HG03354 (cell line): ENCODE measurements around the gene ITGA4.

Experiments used
- ATAC-seq: cut with Tn5 transposase; IDR thresholded peaks from one replicate; pipeline ENCODE4 v1.9.1; 2021; ENCODE audit warnings: mild to moderate bottlenecking; ENCODE audit not compliant: unreplicated experiment, poor library complexity, severe bottlenecking

ITGA4 gene

DNA sequence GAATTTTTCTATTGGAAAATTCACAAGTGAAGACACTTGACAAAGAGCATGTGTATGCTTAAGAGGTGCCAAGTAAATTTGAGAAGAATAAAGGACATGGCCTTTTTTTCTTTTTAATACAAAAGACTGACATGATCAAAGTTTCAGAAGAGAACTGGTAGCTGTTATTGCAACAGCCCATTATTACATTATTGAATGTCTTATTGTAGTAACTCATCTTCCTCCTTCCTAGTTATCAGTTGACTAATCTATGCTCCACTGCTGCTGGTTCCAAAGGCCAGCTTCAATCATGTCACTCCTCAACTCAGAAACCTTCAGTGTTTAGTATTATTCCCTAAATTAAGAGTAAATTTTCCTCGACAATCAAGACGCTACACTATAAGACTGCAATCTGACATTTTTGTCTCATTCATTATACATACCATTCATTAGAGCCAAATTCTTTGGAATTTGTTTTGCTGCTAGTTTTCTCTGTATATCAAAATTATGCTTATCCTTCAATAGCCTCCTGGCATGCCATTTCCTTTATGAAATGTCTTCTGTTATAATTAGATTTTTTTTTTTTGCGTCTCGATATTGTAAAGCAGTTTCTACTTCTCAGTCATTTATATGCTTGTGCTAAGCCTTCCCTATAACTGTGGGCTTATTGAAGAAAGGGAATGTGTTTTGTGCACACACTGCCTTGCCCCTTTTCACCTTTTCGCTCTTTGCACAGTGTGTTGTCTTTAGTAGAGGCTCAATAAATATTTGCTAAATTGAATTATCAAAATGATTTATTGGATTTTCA lies 27.9 kb downstream of the ITGA4 start:
- no peak for ATAC-seq

DNA sequence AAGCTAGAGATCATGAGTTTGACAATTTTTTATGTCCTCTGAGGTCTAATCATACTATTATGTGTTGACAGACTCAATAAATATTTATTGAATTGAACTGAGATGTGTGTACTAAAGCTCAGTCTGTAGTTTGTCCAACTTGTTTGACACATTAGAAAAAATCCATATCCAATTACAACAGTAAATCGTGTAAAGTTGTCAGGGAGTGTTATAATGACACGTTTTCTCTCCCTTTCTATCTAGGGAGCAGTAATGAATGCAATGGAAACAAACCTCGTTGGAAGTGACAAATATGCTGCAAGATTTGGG lies 28.4 kb downstream of the ITGA4 start:
- no peak for ATAC-seq

DNA sequence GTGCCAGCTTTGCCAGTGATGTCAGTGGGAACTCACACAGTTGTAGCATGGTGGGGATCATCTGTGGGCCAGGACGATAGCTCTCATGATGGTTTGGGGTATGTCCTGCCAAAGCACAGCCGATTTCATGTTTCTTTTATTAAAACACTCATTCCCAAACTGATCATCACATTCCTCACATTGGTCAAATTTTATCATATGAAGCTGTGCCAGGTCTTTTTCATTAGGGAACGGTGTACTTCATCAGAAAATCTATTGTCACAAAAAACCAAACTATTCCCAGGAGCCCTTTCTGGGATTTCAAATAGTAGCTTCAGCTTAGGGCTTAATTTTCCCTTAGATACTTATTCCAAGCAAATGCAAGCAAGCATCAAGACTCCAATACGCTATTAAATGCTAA lies 42.0 kb downstream of the ITGA4 start:
- no peak for ATAC-seq

DNA sequence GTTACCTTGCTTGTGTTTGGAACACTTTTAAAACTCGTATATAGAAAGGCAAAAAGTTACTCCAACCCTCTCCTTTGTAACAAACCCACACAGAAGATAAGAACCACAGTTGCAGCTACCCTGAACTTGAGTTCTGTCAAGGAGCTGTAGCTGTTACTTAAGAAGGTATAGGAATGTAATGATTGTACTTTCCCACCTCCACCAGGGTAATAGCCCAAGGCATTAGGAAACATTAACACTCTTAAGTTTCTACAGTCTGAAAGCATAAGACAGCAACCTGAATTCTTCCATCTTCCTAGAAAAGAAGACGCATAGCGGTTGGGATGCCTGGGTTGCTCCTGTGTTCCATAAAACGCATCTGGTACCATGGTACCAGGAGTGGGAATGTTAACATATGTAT lies 43.0 kb downstream of the ITGA4 start:
- no peak for ATAC-seq

DNA sequence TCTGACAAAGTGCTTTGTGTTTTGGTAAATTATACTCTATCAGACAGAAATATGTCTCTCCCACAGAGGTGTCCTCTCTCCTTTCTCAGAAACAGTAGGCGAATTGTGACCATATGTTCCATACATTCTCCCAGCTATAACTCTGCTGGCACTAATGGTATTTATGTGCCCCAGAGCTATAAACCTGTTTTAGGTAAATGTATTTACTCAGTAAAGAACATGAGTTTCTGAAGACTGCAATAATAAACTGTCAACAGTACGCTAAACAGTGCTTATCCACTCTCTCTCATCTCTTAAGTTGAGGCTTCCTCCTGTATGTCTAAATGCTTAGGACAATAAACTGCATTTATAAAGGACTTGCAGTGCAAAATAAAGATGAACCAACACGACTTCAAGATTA lies 58.5 kb downstream of the ITGA4 start:
- no peak for ATAC-seq

DNA sequence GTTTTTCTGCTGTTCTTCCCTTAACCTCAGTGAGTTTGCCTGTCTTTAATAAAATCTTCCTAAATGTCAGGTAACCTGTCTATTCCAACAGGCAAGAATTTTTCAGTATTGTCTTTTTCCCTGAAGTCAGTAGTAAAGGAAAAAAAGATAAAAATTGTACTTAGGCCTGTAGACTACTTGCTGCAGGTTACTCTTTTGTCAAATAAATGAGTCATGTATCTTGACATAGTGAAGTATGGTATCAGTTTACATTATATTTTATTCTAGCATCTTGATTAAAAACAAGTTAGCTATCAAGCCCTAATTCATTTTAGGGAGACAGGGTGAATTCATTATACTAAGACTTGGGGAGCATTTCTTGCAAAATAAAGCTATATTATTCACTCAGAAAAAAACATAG lies 59.8 kb downstream of the ITGA4 start:
- ATAC-seq: no peak

DNA sequence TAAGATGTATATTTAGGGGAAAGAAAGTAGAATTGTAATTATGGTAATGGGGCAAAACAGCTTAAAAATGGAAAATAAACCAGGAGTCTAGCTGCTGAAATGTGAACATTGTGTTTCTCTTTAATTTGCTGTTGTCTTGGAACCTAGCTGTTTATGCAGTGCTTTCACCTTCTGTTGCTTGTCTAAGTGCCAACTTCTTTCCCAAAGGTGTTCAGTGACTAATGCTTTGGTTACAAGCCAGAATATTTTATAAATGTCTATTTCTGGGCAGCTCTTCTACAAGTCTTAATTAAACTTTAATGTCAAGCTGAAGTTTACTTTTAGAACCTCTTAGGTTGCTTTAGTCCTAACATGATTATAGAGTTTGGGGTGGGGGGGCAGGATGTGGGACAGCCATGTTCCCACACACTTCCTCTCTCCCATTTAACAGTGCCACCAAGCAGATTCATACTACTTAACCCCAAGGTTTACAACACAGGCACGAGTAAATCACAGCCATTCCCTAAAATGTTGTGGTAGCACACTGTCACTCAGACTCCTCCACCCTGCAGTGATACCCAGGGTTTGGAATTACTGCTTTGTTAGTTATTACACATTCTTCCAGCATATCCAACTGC lies 60.6 kb downstream of the ITGA4 start:
- no peak for ATAC-seq

DNA sequence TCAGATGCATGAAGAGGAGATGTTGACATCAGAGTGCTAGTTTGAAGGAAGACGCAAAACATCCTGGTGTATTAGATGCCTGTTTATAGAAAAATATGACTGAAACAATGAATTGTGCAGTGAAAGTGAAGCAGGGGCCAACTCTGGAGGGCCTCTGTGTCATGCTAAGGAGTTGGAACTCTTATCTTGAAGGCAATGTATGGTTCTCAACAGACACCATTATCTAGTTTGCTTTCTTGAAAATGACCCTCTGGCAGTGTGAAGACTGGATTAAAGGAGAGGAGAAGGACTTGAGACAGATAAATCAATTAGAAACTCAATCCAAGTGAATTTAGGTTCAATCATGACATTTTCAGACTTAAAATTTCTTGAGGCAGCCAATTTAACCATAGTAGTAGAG lies 63.1 kb downstream of the ITGA4 start:
- ATAC-seq: no peak

DNA sequence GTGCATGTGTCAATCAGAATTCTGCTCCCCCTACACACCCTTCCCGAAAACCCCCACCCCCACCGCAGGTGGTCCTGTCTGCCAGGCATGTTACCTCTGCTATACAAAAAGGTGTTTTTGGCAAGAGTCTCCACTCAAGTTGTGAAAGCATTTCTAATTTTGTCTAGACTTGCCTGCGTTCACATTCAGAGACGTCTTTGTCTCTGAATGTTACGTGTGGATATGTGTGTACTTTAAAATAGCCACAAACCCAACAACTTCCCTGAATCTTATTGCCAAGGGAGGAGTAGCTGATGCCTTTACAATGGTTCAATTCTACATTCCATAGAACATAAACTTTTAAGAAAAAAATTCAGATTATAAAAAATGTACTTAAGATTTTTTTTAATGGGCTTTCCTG lies 66.6 kb downstream of the ITGA4 start:
- no peak for ATAC-seq

DNA sequence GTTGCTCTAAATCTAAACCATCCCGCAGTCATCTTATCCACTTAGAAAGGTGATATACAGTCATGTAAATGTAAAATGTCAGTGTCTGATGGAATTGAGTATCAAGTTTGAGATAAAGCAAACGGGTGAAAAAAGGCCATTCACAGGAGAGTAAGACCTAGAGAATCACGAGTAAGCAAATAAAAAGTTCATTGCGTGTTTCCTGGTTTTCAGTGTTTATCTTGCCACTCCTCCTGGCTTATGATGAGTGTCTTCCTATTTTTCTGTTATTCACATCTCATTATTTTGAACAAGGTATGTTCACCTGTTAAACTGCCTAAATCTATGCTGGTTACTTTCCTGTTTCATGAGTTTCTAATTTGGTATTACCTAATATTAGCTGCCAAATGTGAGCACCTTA lies 68.8 kb downstream of the ITGA4 start:
- ATAC-seq: no peak

DNA sequence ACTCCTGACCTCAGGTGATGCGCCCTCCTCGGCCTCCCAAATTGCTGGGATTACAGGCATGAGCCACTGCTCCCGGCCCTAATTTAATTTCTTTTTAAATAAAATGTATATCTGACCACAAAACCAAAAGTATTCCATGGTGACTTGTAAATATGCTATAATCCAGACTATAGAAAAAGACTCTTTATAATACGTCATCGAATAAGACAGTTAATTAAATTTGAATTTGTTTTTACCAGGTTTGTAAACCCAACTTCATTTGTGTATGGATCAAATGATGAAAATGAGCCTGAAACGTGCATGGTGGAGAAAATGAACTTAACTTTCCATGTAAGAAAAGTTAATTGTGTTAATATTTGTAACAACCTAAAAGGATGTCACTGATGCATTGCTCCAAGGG lies 69.9 kb downstream of the ITGA4 start:
- no peak for ATAC-seq

DNA sequence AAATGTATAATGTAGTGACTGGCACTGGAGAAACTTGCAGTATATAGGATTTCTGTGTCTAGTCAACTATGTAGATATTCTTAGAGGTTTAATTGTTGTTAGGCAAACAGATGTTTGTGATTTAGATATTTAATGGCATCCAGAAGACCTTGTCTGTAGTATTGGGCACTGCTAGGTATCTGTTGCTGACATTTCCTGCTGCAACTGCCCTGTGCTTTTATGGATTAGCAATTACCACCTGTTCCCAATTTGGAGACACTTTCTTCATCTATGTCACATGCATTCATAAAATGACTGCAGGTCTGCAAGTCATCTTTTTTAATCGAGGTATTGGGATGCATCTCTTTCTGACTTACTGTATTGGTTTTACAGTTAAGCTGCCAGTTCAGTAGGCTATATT lies 71.3 kb downstream of the ITGA4 start:
- ATAC-seq: no peak

DNA sequence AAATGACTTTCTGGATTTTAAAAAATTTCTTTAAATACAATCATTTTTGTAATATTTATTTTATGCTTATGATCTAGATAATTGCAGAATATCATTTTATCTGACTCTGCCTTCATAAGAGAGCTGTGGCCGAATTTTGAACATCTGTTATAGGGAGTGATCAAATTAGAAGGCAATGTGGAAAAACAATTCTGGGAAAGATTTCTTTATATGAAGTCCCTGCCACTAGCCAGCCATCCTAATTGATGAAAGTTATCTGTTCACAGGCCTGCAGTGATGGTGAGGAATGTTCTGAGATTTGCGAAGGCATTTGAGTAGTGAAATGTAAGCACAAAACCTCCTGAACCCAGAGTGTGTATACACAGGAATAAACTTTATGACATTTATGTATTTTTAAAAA lies 79.5 kb downstream of the ITGA4 start:
- ATAC-seq: no peak

DNA sequence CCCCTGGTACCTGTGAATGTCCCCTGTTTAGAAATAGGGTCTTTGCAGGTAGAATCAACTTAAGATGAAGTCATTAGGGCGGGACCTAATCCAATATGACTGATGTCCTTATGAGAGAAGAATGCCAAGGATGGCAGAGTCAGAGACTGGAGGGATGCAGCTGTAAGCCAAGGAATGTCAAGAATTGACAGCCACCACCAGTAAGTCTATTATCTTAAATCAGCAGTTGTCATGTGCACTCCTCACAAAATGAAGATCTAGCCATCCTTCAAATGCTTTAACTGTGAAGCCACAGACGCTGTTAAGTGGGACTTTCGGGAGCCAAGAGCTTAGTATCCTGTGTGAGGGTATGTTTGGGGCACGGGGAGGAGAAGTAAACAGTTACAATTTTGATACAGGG lies 83.2 kb downstream of the ITGA4 start:
- no peak for ATAC-seq

DNA sequence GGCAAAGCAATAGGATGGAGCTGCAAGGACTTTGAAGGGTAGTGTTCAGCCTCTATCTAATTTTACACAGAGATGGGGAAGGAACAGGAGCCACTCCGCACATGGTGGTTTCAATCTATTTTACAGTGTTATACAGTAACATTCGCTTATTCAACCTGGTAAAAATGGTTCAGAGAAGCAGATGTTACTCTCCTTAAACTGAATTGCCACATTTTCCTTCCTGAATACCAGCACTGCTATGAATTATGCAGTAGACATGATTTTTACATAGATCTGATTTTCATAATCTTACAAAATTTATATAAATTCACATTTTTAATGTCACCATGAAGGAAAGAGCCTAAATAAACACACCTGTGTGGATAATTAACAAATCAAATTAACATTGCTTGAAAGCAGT lies 85.0 kb downstream of the ITGA4 start:
- no peak for ATAC-seq

DNA sequence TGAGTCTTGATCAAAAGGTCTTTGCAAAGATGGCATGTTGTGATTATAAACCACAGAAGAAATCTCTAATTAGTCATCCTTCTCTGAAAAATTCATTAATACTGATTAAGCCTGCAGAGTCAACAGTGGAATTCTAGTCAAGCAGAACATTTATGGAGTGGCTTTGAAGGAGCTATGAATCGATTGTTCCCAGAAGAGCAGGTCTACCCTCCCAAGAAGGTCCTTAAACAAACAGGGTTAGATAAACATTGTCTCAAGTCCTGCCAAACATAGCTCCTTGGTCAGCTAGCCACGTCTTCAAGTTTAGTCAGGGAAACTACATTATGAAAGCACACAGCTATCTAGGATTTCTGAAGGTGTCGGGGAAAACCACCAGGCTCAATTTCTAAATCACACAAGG lies 88.9 kb downstream of the ITGA4 start:
- ATAC-seq: no peak

DNA sequence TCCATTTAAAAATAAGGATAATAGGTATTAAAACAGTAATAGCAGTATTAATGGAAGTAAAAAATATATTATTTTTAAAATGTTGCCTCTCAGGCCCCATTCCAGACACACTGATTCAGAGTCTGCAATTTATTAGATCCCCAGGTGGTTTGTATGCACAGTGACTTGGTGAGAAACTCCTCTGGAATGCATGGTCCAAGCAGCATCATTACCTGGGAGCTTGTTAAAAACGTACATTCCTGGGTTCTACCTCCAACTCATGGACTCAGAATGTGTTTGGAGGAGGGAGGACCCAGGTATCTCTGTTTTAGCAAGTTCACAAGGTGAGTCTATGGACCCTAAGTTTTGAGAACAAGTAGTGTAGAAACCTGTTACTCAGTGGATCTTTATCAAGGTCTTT lies 95.6 kb downstream of the ITGA4 start:
- no peak for ATAC-seq

DNA sequence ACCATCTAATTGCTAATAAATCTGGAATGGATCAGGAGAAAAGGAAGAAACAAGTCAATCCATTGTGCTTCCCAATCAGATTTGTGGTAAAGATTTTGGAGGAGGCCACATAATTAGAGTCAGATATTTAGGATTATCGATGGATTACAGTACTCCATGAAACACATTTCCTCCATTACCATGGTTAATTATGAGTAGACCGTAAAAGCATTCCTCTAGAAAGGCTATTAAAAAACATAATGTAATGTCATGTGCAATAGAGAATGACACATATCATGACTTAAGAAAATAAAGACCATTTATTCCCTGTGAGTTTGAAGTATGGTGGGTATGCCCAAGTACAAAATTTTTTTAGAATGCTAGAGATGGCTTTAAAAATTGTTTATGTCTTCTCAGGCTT lies 96.1 kb downstream of the ITGA4 start:
- no peak for ATAC-seq

DNA sequence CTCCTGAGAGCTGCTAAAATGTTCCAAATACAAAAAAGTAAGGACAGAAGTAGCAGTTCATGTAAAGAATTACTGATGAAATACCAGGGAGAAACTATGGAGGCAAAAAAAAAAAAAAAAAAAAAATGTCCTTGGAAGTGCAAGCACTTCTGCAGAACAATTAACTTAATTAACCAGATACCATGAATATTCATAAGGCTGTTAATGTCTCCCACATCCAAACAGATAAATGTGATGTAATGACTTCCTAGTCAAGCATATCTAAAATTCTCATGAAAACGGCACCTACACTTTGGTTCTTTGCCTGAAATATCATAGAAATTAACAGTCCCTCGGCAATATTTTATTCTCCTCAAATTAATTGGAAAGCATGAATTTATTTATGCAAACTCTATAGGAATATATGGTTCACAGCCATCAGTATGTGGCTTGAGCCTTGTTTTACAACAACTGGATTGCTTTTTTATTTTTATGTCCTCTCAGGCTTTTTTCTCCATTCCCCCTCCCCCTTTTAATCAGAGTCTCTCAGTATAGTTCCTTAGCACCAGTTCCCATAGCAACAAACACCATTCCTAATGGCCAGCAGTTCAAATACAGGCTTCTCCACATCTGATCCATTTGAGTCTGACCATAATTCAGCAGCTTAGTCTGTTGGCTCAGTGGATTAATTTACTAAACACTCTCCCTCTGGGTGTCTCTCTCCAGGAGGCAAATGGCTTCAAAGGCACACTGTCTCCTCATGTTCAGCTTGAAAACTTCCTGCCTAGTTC lies 97.1 kb downstream of the ITGA4 start:
- ATAC-seq: no peak

DNA sequence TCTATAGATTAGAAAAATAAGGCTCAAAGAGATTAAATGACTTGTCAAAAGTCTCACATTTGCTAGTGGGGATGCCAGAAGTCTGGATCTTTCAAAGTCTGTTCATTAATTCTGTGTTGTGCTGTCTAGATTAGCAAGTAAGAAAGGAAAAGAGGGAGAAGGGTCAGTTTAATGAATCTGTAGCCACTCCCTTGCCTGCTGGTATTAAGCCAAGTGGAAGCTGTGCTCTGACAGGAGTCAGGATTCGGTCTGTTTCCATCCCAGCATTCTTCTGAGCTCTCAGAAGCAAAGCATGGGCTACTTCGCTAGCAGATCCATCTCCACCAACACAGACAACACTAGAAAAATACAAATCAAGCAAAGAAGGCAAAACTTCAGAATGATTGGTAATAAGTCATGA lies 101.2 kb downstream of the ITGA4 start:
- ATAC-seq: no peak

DNA sequence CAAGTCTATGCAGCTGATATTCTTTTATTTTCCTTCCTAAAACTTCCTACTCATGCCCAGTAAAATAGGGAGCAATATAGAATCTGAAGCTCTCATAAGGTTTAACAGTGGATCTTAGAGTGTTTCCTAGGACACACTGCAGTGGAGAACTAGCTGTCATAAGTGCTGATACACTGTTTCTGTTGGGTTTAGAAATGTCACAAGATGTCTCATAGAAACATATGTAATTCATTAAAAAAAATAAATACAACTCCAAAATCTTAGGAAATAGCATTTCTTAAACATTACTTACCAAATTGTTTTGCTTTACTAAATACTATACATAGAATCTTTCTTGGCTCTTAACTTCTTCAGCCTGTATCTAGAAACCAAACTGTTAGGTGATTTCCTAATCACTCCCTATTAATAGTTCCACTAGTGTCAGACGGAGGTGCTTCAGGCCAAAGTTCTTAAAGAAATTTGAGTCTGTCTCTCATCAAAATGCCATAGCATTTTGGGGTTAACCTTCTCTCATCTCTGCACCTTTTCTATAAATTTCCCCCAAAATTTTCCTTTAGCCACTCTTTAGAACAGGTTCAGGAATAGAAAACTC lies 106.0 kb downstream of the ITGA4 start:
- no peak for ATAC-seq
